Uterus (tissue), 2 donors: ENCODE results near the gene HRH2.

Source experiments
- CTCF ChIP-seq, 4 experiments: fragments of 200-600 bp in 2 of 4; fragments of 450-650 bp in 2 of 4; sonication (generic) in 2 of 4; IDR thresholded peaks; one replicate each; pipeline ENCODE4 v1.5.1; 2016 to 2019; ENCODE audit warnings: antibody characterized with exemption in 4 of 4, mild to moderate bottlenecking in 2 of 4, moderate library complexity in 1 of 4
- POLR2A ChIP-seq, 2 donors: fragments of 450-650 bp; IDR thresholded peaks; one replicate each; pipeline ENCODE4 v1.6.1; 2016; ENCODE audit warnings: antibody characterized with exemption in 2 of 2, mild to moderate bottlenecking in 1 of 2, moderate library complexity in 1 of 2

- no peak for TF ChIP-seq CTCF (IDR thresholded peaks at IDR 0.05)
- no peak for TF ChIP-seq POLR2A (IDR thresholded peaks at IDR 0.05)
Observed at GRCh38 chr5:175728316-175728715, 70.4 kb downstream of the HRH2 start.
